Activated gamma-delta T cell (primary cell): ENCODE results near the gene MORN1.

ENCODE experiments used
- DNase-seq: peaks from one replicate; lab custom pipeline; 2025; lab: John Stamatoyannopoulos, UW

The MORN1 gene

GRCh38 chr1:2290595-2291510 is 100.5 kb downstream of the MORN1 start:
- peak; percentile 59 for DNase-seq

- DNase-seq = no peak
These were observed 101.2 kb downstream of the MORN1 start for GRCh38 chr1:2290171-2290578.

- DNase-seq = no peak
These were observed 101.7 kb downstream of the MORN1 start for GRCh38 chr1:2289607-2290006.

GRCh38 chr1:2288816-2289536 is 102.4 kb downstream of the MORN1 start:
- no peak for DNase-seq

GRCh38 chr1:2288311-2288710 is 103.0 kb downstream of the MORN1 start:
- DNase-seq = no peak

- DNase-seq = no peak
These were observed 103.7 kb downstream of the MORN1 start for GRCh38 chr1:2287649-2288048.

- no peak for DNase-seq
These were observed 104.4 kb downstream of the MORN1 start for GRCh38 chr1:2286923-2287322.

- DNase-seq = no peak
These were observed 106.4 kb downstream of the MORN1 start for GRCh38 chr1:2284932-2285331.

- DNase-seq = no peak
These were observed 107.1 kb downstream of the MORN1 start for GRCh38 chr1:2283991-2284895.

GRCh38 chr1:2283371-2283990 is 107.9 kb downstream of the MORN1 start:
- DNase-seq = no peak

GRCh38 chr1:2282556-2283270 is 108.6 kb downstream of the MORN1 start:
- no peak for DNase-seq

- DNase-seq = no peak
These were observed 111.5 kb downstream of the MORN1 start for GRCh38 chr1:2279817-2280216.

- DNase-seq = no peak
These were observed 112.1 kb downstream of the MORN1 start for GRCh38 chr1:2279210-2279639.

GRCh38 chr1:2278591-2279209 is 112.7 kb downstream of the MORN1 start:
- no peak for DNase-seq

- no peak for DNase-seq
These were observed 113.4 kb downstream of the MORN1 start for GRCh38 chr1:2277741-2278488.

GRCh38 chr1:2276803-2277580 is 114.4 kb downstream of the MORN1 start:
- DNase-seq = no peak

- DNase-seq = no peak
These were observed 115.4 kb downstream of the MORN1 start for GRCh38 chr1:2275796-2276536.

GRCh38 chr1:2274929-2275475 is 116.4 kb downstream of the MORN1 start:
- DNase-seq = no peak
